IMR-90 (cell line): ENCODE measurements around the gene INTS15. TPM values are rescaled to one million over a fixed set of nuclear protein-coding genes. Genes with fewer than 3 reads are reported as not detected.

ENCODE experiments used
- ATAC-seq: fragments of 200-7000 bp; cut with Tn5 transposase; 2 replicates; pipeline ENCODE4 v1.9.1; 2020; ENCODE audit warnings: low read depth, mild to moderate bottlenecking, moderate library complexity
- BruUV-seq: library from RNA; stranded (reverse); fragments of 400-500 nt; replicated peaks from 2 replicates; lab custom pipeline; 2021; lab: Mats Ljungman, UMichigan
- CTCF ChIA-PET: fragments of 300-600 bp; formaldehyde crosslinking; extraction: SDS; loops from one replicate; lab custom pipeline; 2021; ENCODE audit warnings: antibody characterized with exemption; lab: Yijun Ruan, JAX
- POLR2A ChIA-PET: fragments of 300-600 bp; sonication (Branson Sonifier 250); formaldehyde crosslinking; loops from one replicate; lab custom pipeline; 2022; ENCODE audit warnings: antibody characterized with exemption; ENCODE audit not compliant: unreplicated experiment; lab: Charles Lee
- DNase-seq: peaks from one replicate; pipeline ENCODE4 v3.0.0; 2013
- H2AFZ ChIP-seq: replicated peaks from 2 replicates; pipeline ENCODE3; 2013; ENCODE audit warnings: low read length, mild to moderate bottlenecking; ENCODE audit not compliant: poor library complexity
- H2AK5ac ChIP-seq: 2 replicates; pipeline ENCODE4 v1.6.1; 2013; ENCODE audit warnings: low read depth, low read length, inconsistent platforms
- H2AK9ac ChIP-seq: replicated peaks from 2 replicates; pipeline ENCODE3; 2013; ENCODE audit warnings: mild to moderate bottlenecking, low read depth, low read length, moderate library complexity; ENCODE audit not compliant: poor library complexity
- H2BK120ac ChIP-seq: 2 replicates; pipeline ENCODE4 v1.6.1; 2013; ENCODE audit warnings: low read depth, low read length, inconsistent platforms
- H2BK15ac ChIP-seq: 3 replicates; pipeline ENCODE4 v1.6.1; 2013; ENCODE audit warnings: low read depth, low read length, inconsistent platforms
- H2BK20ac ChIP-seq: 2 replicates; pipeline ENCODE4 v1.6.1; 2013; ENCODE audit warnings: low read depth, mild to moderate bottlenecking, inconsistent platforms, low read length, moderate library complexity
- H2BK5ac ChIP-seq: 2 replicates; pipeline ENCODE4 v1.6.1; 2013; ENCODE audit warnings: mild to moderate bottlenecking, low read depth, low read length, inconsistent platforms; ENCODE audit not compliant: poor library complexity, severe bottlenecking
- H3K14ac ChIP-seq: replicated peaks from 2 replicates; pipeline ENCODE4 v1.6.1; 2013; ENCODE audit warnings: low read depth, low read length, inconsistent platforms
- H3K18ac ChIP-seq: 2 replicates; pipeline ENCODE4 v1.6.1; 2013; ENCODE audit warnings: low read depth, low read length, control low read depth
- H3K23ac ChIP-seq: 2 replicates; pipeline ENCODE4 v1.6.1; 2013; ENCODE audit warnings: low read depth, low read length, inconsistent platforms
- H3K27ac ChIP-seq: 2 replicates; pipeline ENCODE4 v1.5.1; 2013; ENCODE audit warnings: mild to moderate bottlenecking, control low read depth, low read length; ENCODE audit not compliant: insufficient read depth
- H3K27me3 ChIP-seq: 2 replicates; pipeline ENCODE4 v1.6.1; 2013; ENCODE audit warnings: low read length; ENCODE audit not compliant: control insufficient read depth, insufficient read depth
- H3K36me3 ChIP-seq: 2 replicates; pipeline ENCODE4 v1.6.1; 2013; ENCODE audit warnings: low read length, mixed read lengths; ENCODE audit not compliant: control insufficient read depth, insufficient read depth
- H3K4ac ChIP-seq: 2 replicates; pipeline ENCODE4 v1.6.1; 2013; ENCODE audit warnings: low read depth, low read length, inconsistent platforms
- H3K4me1 ChIP-seq: 2 replicates; pipeline ENCODE4 v1.6.1; 2013; ENCODE audit warnings: low read length, mixed read lengths; ENCODE audit not compliant: control insufficient read depth, insufficient read depth
- H3K4me2 ChIP-seq: 2 replicates; pipeline ENCODE4 v1.6.1; 2013; ENCODE audit warnings: low read depth, mild to moderate bottlenecking, control low read depth, low read length, moderate library complexity
- H3K4me3 ChIP-seq: 2 replicates; pipeline ENCODE4 v1.5.1; 2013; ENCODE audit warnings: low read depth, mild to moderate bottlenecking, control low read depth, low read length, moderate library complexity; ENCODE audit not compliant: insufficient read depth
- H3K56ac ChIP-seq: 2 replicates; pipeline ENCODE4 v1.6.1; 2013; ENCODE audit warnings: low read length, inconsistent platforms; ENCODE audit not compliant: insufficient read depth; ENCODE audit errors: extremely low read depth
- H3K79me1 ChIP-seq, 2 experiments: 2 replicates each; pipeline ENCODE4 v1.6.1; 2013; ENCODE audit warnings: low read length in 2 of 2, inconsistent platforms in 1 of 2, low read depth in 1 of 2
- H3K9ac ChIP-seq: 2 replicates; pipeline ENCODE4 v1.6.1; 2013; ENCODE audit warnings: low read depth, low read length, control low read depth
- H3K9me1 ChIP-seq: 2 replicates; pipeline ENCODE4 v1.6.1; 2013; ENCODE audit warnings: low read length, inconsistent platforms; ENCODE audit not compliant: insufficient read depth
- H3K9me3 ChIP-seq: 2 replicates; pipeline ENCODE4 v1.6.1; 2013; ENCODE audit warnings: low read length; ENCODE audit not compliant: control insufficient read depth, insufficient read depth
- H4K20me1 ChIP-seq: 2 replicates; pipeline ENCODE4 v1.6.1; 2013; ENCODE audit warnings: low read length, inconsistent platforms; ENCODE audit not compliant: insufficient read depth
- H4K5ac ChIP-seq: 2 replicates; pipeline ENCODE4 v1.6.1; 2013; ENCODE audit warnings: mild to moderate bottlenecking, low read depth, low read length, control low read depth
- H4K8ac ChIP-seq, 2 experiments: 2 replicates each; pipeline ENCODE4 v1.6.1; 2013; ENCODE audit warnings: low read depth in 2 of 2, low read length in 2 of 2, control low read depth in 1 of 2, inconsistent platforms in 1 of 2
- H4K91ac ChIP-seq: 2 replicates; pipeline ENCODE4 v1.6.1; 2013; ENCODE audit warnings: low read depth, low read length, inconsistent platforms; ENCODE audit not compliant: insufficient read depth
- BHLHE40 ChIP-seq: fragments of 150-350 bp; IDR thresholded peaks from 2 replicates; pipeline ENCODE4 v1.6.1; 2016; ENCODE audit warnings: mild to moderate bottlenecking, low read depth, low read length
- CEBPB ChIP-seq: IDR thresholded peaks from 2 replicates; pipeline ENCODE4 v1.6.1; 2012; ENCODE audit warnings: low read depth, low read length, improper control_type of control experiment
- CHD1 ChIP-seq: IDR thresholded peaks from 2 replicates; pipeline ENCODE4 v1.6.1; 2012; ENCODE audit warnings: low read depth, low read length, improper control_type of control experiment
- MAZ ChIP-seq: IDR thresholded peaks from 2 replicates; pipeline ENCODE4 v1.6.1; 2012; ENCODE audit warnings: low read depth, mild to moderate bottlenecking, low read length, improper control_type of control experiment, moderate library complexity, borderline replicate concordance
- MXI1 ChIP-seq: IDR thresholded peaks from 2 replicates; pipeline ENCODE4 v1.6.1; 2012; ENCODE audit warnings: low read depth, mild to moderate bottlenecking, low read length, moderate library complexity, borderline replicate concordance
- NFE2L2 ChIP-seq: fragments of 150-350 bp; IDR thresholded peaks from 2 replicates; pipeline ENCODE4 v1.6.1; 2016; ENCODE audit warnings: low read depth, mild to moderate bottlenecking, low read length
- RCOR1 ChIP-seq: IDR thresholded peaks from 2 replicates; pipeline ENCODE4 v1.6.1; 2012; ENCODE audit warnings: mild to moderate bottlenecking, low read length, improper control_type of control experiment; ENCODE audit not compliant: insufficient replicate concordance
- RFX5 ChIP-seq: IDR thresholded peaks from 2 replicates; pipeline ENCODE4 v1.8.0; 2012; ENCODE audit warnings: low read depth, mild to moderate bottlenecking, low read length, moderate library complexity
- SMC3 ChIP-seq: fragments of 150-350 bp; IDR thresholded peaks from 2 replicates; pipeline ENCODE4 v1.6.1; 2016; ENCODE audit warnings: low read depth, mild to moderate bottlenecking, antibody characterized with exemption, low read length, moderate library complexity
- WGBS, 2 experiments: methylation state at CpG; one replicate each; pipeline versions ENCODE4 v1.1.5 to v1.1.7; 2013; ENCODE audit warnings: missing lambda C conversion rate in 2 of 2; ENCODE audit not compliant: insufficient read length in 1 of 2; ENCODE audit errors: extremely low coverage in 2 of 2; 5-methylcytosine and 5-hydroxymethylcytosine counted together
- dilution Hi-C: fragments of 300-500 bp; cut with HindIII; formaldehyde crosslinking; loops from one replicate; pipeline ENCODE4 v1.14.3; 2018; ENCODE audit warnings: low sequenced_read_pairs; ENCODE audit not compliant: unreplicated experiment
- in situ Hi-C: fragments of 300-500 bp; cut with MboI; formaldehyde crosslinking; loops from 3 replicates; pipeline ENCODE4 v1.14.3; 2019; ENCODE audit warnings: low sequenced_read_pairs, inconsistent platforms, mixed read lengths
- intact Hi-C: fragments of 100-400 bp; cut with micrococcal nuclease; formaldehyde crosslinking; loops from 2 replicates; pipeline ENCODE4 v1.10.0; 2022
- polyA plus RNA-seq, 3 experiments: library from polyadenylated mRNA; depleted of rRNA; stranded (reverse); fragments of >200 nt; gene quantifications; 2 replicates each; pipeline ENCODE4 v1.2.3, GENCODE V29; 2012; ENCODE audit warnings: low replicate concordance in 1 of 3
- total RNA-seq: library from RNA; depleted of rRNA; stranded (reverse); fragments of >200 nt; gene quantifications from 2 replicates; pipeline ENCODE4 v1.2.3, GENCODE V29; 2012
- TF ChIP-seq, protein P1 (sequence below): fragments of 150-350 bp; IDR thresholded peaks from 2 replicates; pipeline ENCODE4 v1.6.1; 2017; ENCODE audit warnings: mild to moderate bottlenecking, antibody characterized with exemption, low read length, low read depth
- TF ChIP-seq, protein P2 (sequence below): conservative IDR thresholded peaks from 2 replicates; pipeline ENCODE4 v1.5.1; 2012; ENCODE audit warnings: mild to moderate bottlenecking, low read depth, low read length, improper control_type of control experiment

The INTS15 gene
- total and polyA plus RNA-seq, 2 of the 4 experiments (the other 2 are of a cell fraction), result 7.0 to 20.8 TPM

DNA sequence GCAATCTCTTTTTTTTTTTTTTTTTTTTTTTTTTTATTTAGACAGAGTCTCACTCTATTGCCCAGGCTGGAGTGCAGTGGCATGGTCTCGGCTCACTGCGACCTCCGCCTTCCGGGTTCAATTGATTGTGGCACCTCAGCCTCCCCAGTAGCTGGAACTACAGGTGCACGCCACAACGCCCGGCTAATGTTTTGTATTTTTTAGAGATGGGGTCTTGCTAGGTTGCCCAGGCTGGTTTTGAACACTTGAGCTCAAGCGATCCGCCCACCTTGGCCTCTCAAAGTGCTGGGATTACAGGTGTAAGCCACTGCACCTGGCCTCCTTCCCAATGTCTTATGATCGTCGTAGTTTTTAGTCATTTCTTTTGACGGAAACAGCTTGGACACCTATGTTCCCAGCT, 19.0 kb downstream of the INTS15 start:
- H2BK15ac ChIP-seq, result no peak overlapping the region
- H2AK5ac ChIP-seq, result no peak overlapping the region
- ChIA-PET CTCF (interaction anchor here (0.5 to 1.0 kb wide), 2 partner anchors 18 to 29 kb away, joined by 3 read pairs; partner anchors contain the start of gene INTS15), POLR2A (no interaction called here)
- peaks cover 18% of the 10 kb centered on the region; the same call in 1 of the 2 replicates for H3K36me3 ChIP-seq
- no peak overlapping the region for H3K9ac ChIP-seq
- no peaks in the 10 kb centered on the region for H3K4me1 ChIP-seq
- in situ Hi-C loops, result no loop called here
- no peak overlapping the region for H3K4me2 ChIP-seq
- no peak overlapping the region for H3K4me3 ChIP-seq
- no peak overlapping the region for H2BK20ac ChIP-seq
- no peak overlapping the region for H3K23ac ChIP-seq
- no peak overlapping the region for H3K14ac ChIP-seq
- WGBS, 2 experiments, result 88% methylated on average over 5 of the region's 12 CpGs; no CpG with 5 or more reads in 1 of the 2 experiments
- ATAC-seq, result no peak
- H3K56ac ChIP-seq, result no peak overlapping the region
- no peaks in the 10 kb centered on the region for H4K20me1 ChIP-seq
- H3K4ac ChIP-seq, result no peak overlapping the region
- DNase-seq, result no peak
- no peaks in the 10 kb centered on the region for H3K9me1 ChIP-seq
- no peak overlapping the region for H4K5ac ChIP-seq
- BruUV-seq, result no TSS peak
- H3K18ac ChIP-seq, result no peak overlapping the region
- H4K8ac ChIP-seq, result no peak overlapping the region
- no peak overlapping the region for H4K91ac ChIP-seq
- no peak overlapping the region for H2BK5ac ChIP-seq
- no peak overlapping the region for H2AK9ac ChIP-seq
- dilution Hi-C loops, result no loop called here
- H2AFZ ChIP-seq, result no peak overlapping the region
- H3K27ac ChIP-seq, result no peak overlapping the region
- intact Hi-C loops, result no loop called here
- H3K9me3 ChIP-seq, result no peaks in the 10 kb centered on the region
- no peaks in the 10 kb centered on the region; the same call in 1 of the 2 replicates for H3K27me3 ChIP-seq
- TF ChIP-seq MXI1, result no peak
- TF ChIP-seq MAZ, result no peak
- TF ChIP-seq RCOR1, result no peak
- no peak for TF ChIP-seq BHLHE40
- TF ChIP-seq CEBPB, result no peak
- no peak for TF ChIP-seq SMC3
- no peak for TF ChIP-seq NFE2L2
- no peak for TF ChIP-seq CHD1
- TF ChIP-seq, protein P1, sequence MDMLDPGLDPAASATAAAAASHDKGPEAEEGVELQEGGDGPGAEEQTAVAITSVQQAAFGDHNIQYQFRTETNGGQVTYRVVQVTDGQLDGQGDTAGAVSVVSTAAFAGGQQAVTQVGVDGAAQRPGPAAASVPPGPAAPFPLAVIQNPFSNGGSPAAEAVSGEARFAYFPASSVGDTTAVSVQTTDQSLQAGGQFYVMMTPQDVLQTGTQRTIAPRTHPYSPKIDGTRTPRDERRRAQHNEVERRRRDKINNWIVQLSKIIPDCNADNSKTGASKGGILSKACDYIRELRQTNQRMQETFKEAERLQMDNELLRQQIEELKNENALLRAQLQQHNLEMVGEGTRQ, result no peak
- TF ChIP-seq, protein P2, sequence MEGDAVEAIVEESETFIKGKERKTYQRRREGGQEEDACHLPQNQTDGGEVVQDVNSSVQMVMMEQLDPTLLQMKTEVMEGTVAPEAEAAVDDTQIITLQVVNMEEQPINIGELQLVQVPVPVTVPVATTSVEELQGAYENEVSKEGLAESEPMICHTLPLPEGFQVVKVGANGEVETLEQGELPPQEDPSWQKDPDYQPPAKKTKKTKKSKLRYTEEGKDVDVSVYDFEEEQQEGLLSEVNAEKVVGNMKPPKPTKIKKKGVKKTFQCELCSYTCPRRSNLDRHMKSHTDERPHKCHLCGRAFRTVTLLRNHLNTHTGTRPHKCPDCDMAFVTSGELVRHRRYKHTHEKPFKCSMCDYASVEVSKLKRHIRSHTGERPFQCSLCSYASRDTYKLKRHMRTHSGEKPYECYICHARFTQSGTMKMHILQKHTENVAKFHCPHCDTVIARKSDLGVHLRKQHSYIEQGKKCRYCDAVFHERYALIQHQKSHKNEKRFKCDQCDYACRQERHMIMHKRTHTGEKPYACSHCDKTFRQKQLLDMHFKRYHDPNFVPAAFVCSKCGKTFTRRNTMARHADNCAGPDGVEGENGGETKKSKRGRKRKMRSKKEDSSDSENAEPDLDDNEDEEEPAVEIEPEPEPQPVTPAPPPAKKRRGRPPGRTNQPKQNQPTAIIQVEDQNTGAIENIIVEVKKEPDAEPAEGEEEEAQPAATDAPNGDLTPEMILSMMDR, result no peak
- no peak for TF ChIP-seq RFX5
- no peak overlapping the region for H2BK120ac ChIP-seq
- H3K79me1 ChIP-seq, result 0 out of 4 replicates have a peak, but pooled peaks cover 0 to 1% of the 10 kb centered on the region in 2 experiments
